Measurements from ENCODE around the gene TBXT.

TBXT gene

GRCh38 chr6:166157930-166158617, 9.6 kb downstream of the TBXT start:
- TF ChIP-seq, protein P1, sequence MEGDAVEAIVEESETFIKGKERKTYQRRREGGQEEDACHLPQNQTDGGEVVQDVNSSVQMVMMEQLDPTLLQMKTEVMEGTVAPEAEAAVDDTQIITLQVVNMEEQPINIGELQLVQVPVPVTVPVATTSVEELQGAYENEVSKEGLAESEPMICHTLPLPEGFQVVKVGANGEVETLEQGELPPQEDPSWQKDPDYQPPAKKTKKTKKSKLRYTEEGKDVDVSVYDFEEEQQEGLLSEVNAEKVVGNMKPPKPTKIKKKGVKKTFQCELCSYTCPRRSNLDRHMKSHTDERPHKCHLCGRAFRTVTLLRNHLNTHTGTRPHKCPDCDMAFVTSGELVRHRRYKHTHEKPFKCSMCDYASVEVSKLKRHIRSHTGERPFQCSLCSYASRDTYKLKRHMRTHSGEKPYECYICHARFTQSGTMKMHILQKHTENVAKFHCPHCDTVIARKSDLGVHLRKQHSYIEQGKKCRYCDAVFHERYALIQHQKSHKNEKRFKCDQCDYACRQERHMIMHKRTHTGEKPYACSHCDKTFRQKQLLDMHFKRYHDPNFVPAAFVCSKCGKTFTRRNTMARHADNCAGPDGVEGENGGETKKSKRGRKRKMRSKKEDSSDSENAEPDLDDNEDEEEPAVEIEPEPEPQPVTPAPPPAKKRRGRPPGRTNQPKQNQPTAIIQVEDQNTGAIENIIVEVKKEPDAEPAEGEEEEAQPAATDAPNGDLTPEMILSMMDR (IDR thresholded peaks at IDR 0.05; ENCODE audit: low read depth, low read length, poor library complexity, severe bottlenecking) = no peak
- TF ChIP-seq EZH2phosphoT487 (IDR thresholded peaks at IDR 0.05; ENCODE audit: borderline replicate concordance, low read length) = no peak
- Histone ChIP-seq H3K4me2 (ENCODE audit: low read length) (peak overlapping the region; percentile 10), H3K4me1 (ENCODE audit: control insufficient read depth, low read length) (peaks cover 17% of the 10 kb centered on the region), H4K20me1 (ENCODE audit: control insufficient read depth, insufficient read depth, low read depth, low read length) (no peaks in the 10 kb centered on the region), H3F3A (ENCODE audit: control insufficient read depth, insufficient read depth) (no peaks in the 10 kb centered on the region), H3K9me2 (replicated peaks; ENCODE audit: control insufficient read depth, low read length) (no peaks in the 10 kb centered on the region), H3K27me3 (ENCODE audit: control insufficient read depth, low read length) (no peaks in the 10 kb centered on the region), H3K79me2 (ENCODE audit: control insufficient read depth, low read length) (no peaks in the 10 kb centered on the region), H3K27ac (ENCODE audit: low read depth, low read length) (no peak overlapping the region), H3K4me3 (ENCODE audit: low read length) (no peak overlapping the region), H3K9me3 (ENCODE audit: control insufficient read depth, insufficient read depth, low read length) (no peaks in the 10 kb centered on the region), H3K36me3 (ENCODE audit: control insufficient read depth, low read length) (no peaks in the 10 kb centered on the region)

- H3K9me3 ChIP-seq (ENCODE audit: control insufficient read depth, insufficient read depth, low read length) = no peaks in the 10 kb centered on the region
- H3K4me2 ChIP-seq (ENCODE audit: low read length) = peak overlapping the region; percentile 10; the same call in 1 of the 2 replicates
- no peak overlapping the region for H3K4me3 ChIP-seq (ENCODE audit: low read length)
- no peaks in the 10 kb centered on the region for H4K20me1 ChIP-seq (ENCODE audit: control insufficient read depth, insufficient read depth, low read depth, low read length)
- no peak overlapping the region for H3K27ac ChIP-seq (ENCODE audit: low read depth, low read length)
- H3K79me2 ChIP-seq (ENCODE audit: control insufficient read depth, low read length) = no peaks in the 10 kb centered on the region
- H3K36me3 ChIP-seq (ENCODE audit: control insufficient read depth, low read length) = no peaks in the 10 kb centered on the region
- peaks cover 17% of the 10 kb centered on the region for H3K4me1 ChIP-seq (ENCODE audit: control insufficient read depth, low read length)
- no peaks in the 10 kb centered on the region for H3K9me2 ChIP-seq (replicated peaks; ENCODE audit: control insufficient read depth, low read length)
- no peaks in the 10 kb centered on the region for H3K27me3 ChIP-seq (ENCODE audit: control insufficient read depth, low read length)
- H3F3A ChIP-seq (ENCODE audit: control insufficient read depth, insufficient read depth) = no peaks in the 10 kb centered on the region
- TF ChIP-seq, protein P1 (IDR thresholded peaks at IDR 0.05; ENCODE audit: low read depth, low read length, poor library complexity, severe bottlenecking) = peak; percentile 66
- no peak for TF ChIP-seq EZH2phosphoT487 (IDR thresholded peaks at IDR 0.05; ENCODE audit: borderline replicate concordance, low read length)
Measured at GRCh38 chr6:166156942-166157341, 10.7 kb downstream of the TBXT start.

DNA sequence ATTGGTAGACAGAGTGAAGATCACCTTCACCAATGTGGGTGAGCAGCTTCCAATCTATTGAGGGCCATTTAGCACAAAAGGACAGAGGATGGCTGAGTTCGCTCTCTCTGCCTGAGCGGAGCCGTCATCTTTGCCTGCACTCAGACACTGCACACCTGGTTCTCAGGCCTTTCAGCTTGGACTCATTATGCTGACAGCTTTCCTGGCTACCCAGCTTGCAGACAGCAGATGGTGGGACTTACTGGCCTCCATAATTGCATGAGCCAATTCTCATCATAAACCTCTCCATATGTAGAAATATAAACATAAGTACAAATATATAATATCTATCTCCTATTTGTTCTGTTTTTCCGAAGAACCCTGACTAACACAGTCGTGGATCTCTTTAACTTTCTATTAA, 13.7 kb downstream of the TBXT start:
- TF ChIP-seq EZH2phosphoT487 (IDR thresholded peaks at IDR 0.05; ENCODE audit: borderline replicate concordance, low read length) = no peak
- TF ChIP-seq, protein P1 (IDR thresholded peaks at IDR 0.05; ENCODE audit: low read depth, low read length, poor library complexity, severe bottlenecking) = no peak
- Histone ChIP-seq H3K36me3 (ENCODE audit: control insufficient read depth, low read length) (no peaks in the 10 kb centered on the region), H4K20me1 (ENCODE audit: control insufficient read depth, insufficient read depth, low read depth, low read length) (no peaks in the 10 kb centered on the region), H3K27me3 (ENCODE audit: control insufficient read depth, low read length) (no peaks in the 10 kb centered on the region), H3K27ac (ENCODE audit: low read depth, low read length) (no peak overlapping the region), H3F3A (ENCODE audit: control insufficient read depth, insufficient read depth) (no peaks in the 10 kb centered on the region), H3K9me2 (replicated peaks; ENCODE audit: control insufficient read depth, low read length) (no peaks in the 10 kb centered on the region), H3K79me2 (ENCODE audit: control insufficient read depth, low read length) (no peaks in the 10 kb centered on the region), H3K4me1 (ENCODE audit: control insufficient read depth, low read length) (peaks cover 17% of the 10 kb centered on the region), H3K4me3 (ENCODE audit: low read length) (no peak overlapping the region), H3K9me3 (ENCODE audit: control insufficient read depth, insufficient read depth, low read length) (peaks cover 7% of the 10 kb centered on the region), H3K4me2 (ENCODE audit: low read length) (no peak overlapping the region)
